Activated CD4-positive, alpha-beta T cell treated with anti-CD3 and anti-CD28 coated beads, Interleukin-2, amount 50 U/mL, for 24 hours (primary cell): ENCODE data around the gene TWIST2.

ENCODE experiments used
- DNase-seq, 2 donors: peaks; one replicate each; pipeline ENCODE4 v3.0.0-alpha.2; 2020; ENCODE audit warnings: low read depth in 1 of 2, low spot score in 1 of 2

The TWIST2 gene

GRCh38 chr2:238916176-238916874, 68.4 kb downstream of the TWIST2 start:
- no peak for DNase-seq

GRCh38 chr2:238916875-238917590, 69.1 kb downstream of the TWIST2 start:
- DNase-seq = no peak

GRCh38 chr2:238919307-238919706, 71.4 kb downstream of the TWIST2 start:
- DNase-seq = no peak

GRCh38 chr2:238920053-238920452, 72.2 kb downstream of the TWIST2 start:
- no peak for DNase-seq

GRCh38 chr2:238920601-238921001, 72.7 kb downstream of the TWIST2 start:
- no peak for DNase-seq

- no peak for DNase-seq
Observed at GRCh38 chr2:238921259-238921658, 73.4 kb downstream of the TWIST2 start.

GRCh38 chr2:238921681-238922319, 73.9 kb downstream of the TWIST2 start:
- DNase-seq = no peak

GRCh38 chr2:238922435-238922834, 74.5 kb downstream of the TWIST2 start:
- DNase-seq = no peak

- DNase-seq = no peak
Observed at GRCh38 chr2:238924032-238924431, 76.1 kb downstream of the TWIST2 start.

GRCh38 chr2:238924796-238925195, 76.9 kb downstream of the TWIST2 start:
- DNase-seq = no peak

- no peak for DNase-seq
Observed at GRCh38 chr2:238925281-238925680, 77.4 kb downstream of the TWIST2 start.

- no peak for DNase-seq
Observed at GRCh38 chr2:238925816-238926521, 78.1 kb downstream of the TWIST2 start.

GRCh38 chr2:238926761-238927611, 79.1 kb downstream of the TWIST2 start:
- no peak for DNase-seq

GRCh38 chr2:238927746-238928519, 80.0 kb downstream of the TWIST2 start:
- DNase-seq = no peak

- DNase-seq = no peak
Observed at GRCh38 chr2:238928520-238929241, 80.8 kb downstream of the TWIST2 start.

GRCh38 chr2:238929242-238930081, 81.6 kb downstream of the TWIST2 start:
- DNase-seq = no peak

- DNase-seq = no peak
Observed at GRCh38 chr2:238930216-238930615, 82.3 kb downstream of the TWIST2 start.
